HG03378 (cell line): ENCODE data around the gene KRT76.

ENCODE experiments used
- ATAC-seq: cut with Tn5 transposase; IDR thresholded peaks from one replicate; pipeline ENCODE4 v1.9.1; 2021; ENCODE audit warnings: mild to moderate bottlenecking, moderate library complexity; ENCODE audit not compliant: unreplicated experiment

Gene KRT76

DNA sequence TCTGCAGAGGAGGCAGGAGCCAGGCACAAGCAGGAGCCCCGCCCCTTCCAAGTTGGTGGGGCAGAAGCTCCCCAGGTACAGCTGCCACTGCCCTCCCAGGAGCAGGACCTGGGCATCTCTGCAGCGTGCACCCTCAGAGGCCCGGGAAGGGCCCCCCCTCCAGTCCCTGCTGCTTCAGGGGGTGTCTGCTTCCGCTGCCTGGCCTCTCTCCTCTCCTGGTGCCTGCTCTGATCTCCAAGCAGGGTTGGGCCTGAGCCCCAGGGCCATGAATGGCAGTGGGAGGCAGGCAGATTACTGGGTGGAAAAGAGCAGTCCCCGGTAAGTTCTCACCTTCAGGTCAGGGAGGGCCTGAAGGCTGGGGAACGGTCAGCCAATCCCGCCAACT lies 35.0 kb downstream of the KRT76 start:
- no peak for ATAC-seq

DNA sequence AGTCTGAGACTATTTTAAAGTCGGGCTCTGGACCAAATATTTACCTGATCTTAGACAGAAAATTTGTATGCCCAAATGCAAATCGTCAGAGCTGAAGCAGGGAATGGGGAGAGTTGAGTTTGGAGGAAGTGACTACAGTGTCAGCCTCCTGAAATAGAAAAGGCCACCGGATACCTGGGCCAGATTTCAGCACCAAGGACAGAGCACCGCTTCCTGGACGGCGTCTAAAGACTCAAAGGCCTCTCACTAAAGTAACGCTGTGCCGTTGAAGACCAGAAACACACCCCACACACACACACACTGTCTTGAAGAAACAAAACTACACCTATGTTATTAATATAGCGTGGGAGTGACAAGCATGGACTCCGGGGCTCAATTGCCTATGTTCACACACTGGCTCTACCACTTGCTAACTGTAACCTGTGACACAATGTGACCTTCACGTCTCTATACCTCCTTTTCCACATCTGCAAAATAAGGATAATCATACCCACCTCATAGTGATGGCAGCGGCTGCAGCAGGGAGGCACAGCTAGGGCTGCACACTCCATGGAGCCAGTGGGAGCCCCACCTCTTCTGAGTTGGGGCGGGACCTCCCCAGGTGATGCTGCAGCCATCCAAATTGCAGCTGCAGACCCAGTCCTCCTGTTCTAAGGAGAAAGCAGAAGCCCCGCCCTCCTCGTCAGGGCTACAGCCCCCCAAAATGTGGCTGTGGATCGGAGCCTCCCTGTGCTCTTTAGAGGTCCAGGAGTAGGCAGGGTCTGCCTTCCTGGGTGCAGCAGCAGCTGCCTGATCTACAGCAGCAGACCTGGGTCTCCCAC lies 35.6 kb downstream of the KRT76 start:
- ATAC-seq, result no peak

DNA sequence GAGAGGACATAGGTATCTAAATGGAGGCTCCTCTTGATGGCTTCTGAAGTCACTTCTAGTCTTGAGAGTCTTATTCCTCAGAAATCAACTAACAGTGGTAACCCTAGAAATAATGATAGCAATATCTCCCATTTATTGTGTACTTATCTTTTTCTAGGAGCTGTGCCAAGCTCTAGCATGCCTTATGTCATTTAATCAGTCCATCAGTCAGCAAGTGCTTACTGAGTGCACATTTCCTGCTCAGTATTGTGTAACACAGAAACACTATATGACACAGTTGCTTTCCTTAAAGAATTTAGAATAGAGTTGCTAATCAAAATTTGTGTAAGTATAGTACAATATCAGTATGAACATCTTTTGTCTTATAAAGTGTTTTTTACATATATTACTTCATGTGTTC lies 36.6 kb downstream of the KRT76 start:
- no peak for ATAC-seq

DNA sequence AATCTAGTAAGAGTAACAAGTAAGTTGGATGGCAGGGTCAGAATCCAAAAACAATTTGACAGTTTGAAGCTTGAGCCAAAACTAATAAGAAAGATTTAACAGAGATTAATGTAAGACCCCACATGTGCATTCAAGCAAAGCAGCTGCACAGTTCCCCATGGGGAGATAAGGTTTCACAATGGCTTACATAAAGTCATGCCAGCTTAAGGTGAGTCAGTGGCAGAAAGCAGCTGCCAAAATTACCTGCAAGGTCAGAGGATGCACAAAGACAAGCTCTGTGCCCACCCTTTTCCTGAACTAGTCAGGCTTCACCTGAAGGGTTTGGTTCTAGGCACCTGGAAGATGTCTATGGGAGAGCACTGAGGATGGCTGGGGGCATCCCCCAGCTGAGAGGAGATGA lies 37.2 kb downstream of the KRT76 start:
- no peak for ATAC-seq

DNA sequence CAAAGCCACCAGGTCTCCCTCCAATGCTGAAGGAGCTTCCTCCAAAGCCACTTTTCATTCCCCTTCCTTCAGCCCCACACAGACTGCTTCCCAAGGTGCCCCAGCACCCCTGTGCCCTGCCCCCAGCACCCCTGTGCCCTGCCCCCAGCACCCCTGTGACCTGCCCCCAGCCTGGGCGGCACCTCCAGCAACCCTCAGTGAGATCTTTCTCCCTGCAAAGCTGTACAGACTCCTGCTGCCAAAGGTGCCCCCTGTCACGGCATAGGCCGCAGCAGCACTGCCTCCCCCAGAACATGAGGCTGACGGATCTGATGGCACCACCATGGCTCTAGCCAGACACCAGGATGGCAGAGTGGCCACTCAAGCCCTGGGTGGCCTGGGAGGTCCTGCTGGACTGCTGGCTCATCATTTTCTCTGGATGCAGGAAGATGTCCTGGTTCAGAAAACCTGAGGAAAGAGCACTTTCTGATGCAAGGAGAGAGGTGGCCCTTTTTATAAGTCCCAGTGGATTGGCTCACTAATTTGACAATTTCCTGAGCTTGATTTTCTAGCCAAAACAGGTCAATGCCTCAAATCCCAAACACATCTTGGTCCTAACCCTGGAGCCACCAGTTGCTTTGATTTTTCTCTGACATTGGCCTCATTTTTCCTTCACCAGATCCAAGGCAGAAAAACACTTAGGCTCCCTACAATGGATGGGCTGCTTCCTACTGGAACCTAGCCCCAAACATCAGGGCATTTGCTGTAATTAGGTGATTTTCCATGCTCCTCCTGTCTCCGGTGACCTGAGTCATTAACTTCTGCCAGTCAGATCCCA lies 41.1 kb downstream of the KRT76 start:
- ATAC-seq, result no peak

DNA sequence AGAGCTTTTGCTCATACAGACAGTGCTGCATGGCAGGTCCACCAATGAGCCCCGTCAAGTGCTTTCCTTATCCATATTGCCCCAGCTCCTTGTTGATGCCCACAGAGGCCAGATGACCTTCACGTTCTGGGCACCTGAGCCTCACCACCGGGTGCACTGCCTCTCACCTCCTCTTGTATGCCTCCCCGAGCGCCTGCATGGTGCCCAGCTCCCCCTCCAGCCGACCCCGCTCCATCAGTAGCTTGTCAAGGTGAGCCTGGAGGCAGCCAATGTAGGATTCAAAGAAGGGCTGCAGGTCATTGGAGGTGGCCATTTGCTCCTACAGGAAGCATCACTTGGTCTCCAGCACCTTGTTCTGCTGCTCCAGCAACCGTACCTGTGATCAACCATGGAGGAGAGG lies 42.0 kb downstream of the KRT76 start:
- ATAC-seq, result no peak

DNA sequence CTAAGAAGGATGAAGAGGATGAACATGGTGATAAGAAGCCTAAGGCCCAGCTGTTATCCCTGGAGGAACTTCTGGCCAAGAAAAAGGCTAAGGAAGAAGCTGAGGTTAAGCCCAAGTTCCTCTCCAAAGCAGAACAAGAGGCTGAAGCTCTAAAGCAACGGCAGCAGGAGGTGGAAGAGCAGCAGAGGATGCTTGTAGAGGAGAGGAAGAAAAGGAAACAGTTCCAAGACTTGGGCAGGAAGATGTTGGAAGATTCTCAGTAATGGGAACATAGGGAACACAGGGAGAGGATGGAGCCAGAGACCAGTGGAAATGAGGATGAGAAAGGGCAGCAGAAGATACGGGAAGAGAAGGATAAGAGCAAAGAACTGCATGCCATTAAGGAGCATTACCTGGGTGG lies 46.4 kb downstream of the KRT76 start:
- ATAC-seq, result no peak

DNA sequence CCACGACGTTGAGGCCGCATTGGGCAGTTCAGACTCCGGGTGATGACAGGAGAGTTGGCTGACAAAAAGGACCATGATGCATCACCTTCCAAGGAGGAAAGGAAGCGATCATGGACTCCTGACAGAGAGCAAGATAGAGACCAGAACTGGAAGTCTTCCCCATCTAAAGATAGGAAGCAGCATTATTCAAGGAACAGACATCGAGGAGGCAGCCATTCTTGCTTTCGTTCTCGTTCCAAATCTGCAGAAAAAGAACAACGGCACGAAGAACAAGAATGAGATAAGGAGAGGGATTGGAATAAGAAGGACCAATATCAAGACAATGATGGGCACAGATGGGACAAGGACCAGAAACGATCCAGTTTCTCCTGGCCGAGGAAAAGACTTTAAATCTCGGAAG lies 46.8 kb downstream of the KRT76 start:
- no peak for ATAC-seq

DNA sequence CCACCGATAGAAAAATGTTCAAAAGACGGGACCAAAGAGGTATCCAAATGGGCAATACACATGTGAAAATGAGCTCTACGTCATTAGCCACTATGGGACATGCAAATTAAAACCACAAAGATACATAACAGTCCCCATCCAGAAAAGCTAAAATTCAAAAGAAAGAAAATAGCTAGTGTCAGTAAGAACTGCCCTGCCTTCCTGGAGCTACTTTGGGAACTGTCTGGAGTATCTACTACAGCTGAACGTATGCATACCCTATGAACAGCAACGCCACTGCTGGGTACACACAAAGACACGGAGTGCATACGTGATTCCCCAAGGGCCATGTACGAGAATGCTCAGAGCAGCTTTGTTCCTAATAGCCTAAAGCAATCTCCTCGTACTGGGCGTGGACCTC lies 48.0 kb downstream of the KRT76 start:
- ATAC-seq, result no peak

DNA sequence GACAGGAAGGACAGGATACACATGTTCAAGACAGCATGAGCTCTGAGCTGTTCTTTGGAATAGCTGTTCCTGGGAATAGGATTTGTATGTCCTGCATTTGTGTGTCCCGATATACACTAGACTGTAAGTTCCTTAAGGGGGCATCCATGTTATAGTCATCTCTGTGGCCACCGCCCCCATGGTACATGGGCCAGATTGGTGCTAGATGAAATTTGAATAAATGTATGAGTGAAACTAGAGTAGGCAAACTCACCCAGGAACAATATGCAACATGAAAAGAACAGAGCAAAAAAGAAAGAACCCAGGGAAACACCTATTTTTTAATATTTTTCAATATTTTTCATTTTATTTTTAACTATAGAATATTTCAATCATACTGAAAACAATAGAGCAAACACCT lies 48.8 kb downstream of the KRT76 start:
- no peak for ATAC-seq

DNA sequence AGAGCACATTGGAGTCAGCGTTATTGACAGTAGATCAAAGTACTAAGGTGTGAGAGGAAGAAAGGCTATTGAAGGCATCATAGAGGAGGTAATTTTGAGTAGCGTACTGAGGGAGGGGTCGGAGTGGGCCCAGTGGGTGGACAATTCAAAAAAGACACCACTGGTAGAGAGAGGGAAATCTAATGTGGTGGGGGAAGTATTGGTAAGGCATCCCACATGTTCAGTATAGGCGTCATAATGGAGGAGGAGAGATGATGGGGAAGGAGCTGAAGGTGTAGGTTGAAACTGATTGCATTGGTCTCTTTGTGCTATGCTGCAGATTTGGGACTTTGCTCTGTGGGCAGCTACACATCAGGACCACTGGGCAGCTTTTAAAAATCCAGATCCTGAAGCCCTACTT lies 50.1 kb downstream of the KRT76 start:
- no peak for ATAC-seq

DNA sequence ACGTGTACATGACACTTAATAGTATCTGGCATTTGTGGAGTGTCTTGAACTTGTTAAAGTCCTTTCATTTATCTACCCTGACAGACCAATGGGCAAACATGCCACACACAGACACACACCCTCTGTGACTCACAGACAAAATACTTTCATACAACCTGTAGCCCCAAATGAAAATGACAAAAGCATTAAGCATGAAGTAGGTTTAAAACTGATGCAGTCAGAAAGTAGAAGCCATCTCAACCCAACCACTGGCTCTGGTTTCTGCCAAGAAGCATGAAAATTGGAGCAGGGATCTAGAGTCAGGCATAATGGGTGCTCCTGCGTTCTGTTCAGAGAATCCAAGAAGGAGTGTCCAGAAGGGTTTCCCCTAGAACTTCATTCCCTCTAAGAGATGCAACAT lies 50.7 kb downstream of the KRT76 start:
- no peak for ATAC-seq

DNA sequence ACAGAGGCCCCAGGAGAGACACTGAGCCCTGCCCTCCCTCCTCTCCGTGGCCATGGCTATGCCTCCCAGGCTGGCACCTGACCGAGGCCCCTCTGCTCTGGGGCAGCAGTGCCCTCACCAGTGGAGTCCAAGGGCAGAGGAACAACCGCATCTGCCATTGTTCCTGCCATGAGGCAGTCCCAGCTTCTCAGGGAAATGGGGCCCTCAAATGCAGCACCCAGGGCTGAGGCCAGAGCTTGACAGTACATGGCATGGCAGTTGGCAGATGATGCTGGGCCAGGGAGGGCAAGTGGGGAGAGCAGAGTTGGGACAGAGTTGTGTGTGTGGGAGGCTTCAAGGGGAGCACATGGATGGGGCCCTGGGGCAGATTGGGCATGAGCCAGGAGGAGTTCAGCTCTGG lies 52.8 kb downstream of the KRT76 start:
- ATAC-seq, result no peak

DNA sequence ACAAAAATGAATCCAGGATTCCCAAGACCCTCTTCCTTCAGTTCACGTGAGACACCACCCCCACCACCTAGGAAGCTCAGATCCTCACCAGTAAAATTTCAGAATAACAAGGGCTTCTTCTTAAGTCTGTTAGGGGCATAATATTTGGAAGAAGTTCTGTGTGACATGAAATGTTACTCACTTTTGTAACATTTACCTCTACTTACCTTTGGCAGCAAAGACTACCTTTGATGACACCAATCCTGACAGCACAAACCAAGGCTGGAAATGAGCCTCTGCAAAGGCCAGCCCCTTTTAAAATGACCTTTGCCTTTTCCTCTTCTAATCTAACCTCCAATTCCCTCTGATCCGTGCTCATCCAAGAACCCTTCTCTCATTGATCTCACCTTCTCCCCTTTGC lies 54.5 kb downstream of the KRT76 start:
- no peak for ATAC-seq

DNA sequence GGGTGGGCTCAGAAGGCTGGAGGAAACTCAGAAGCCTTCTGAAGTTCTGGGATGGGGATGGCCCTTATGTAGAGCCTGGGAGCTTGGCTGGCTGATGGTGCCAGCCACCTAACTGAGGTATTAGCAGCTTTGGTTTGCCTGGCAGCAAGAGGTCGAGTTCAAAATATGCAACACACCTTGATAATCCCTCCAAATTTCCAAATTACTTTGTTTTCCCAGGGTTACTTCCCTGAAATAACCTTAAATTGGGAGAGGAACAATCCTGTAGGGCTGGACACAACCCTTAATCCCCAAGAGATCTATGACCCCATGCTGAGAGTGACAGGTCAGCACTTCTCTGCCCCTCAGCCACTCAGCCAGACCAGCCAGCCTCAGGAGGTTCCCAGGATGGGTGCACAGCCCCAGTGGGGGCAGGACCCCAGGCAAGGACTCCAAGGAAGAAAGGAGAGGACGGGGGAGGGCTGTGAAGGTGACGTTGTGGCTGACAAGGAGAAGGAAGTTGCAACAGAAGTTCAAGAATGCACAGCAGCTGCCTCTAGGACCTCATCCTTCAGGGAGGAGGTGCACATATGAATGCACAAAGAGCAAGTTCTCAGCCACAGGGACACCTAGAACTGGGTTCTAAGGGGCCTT lies 55.2 kb downstream of the KRT76 start:
- no peak for ATAC-seq

DNA sequence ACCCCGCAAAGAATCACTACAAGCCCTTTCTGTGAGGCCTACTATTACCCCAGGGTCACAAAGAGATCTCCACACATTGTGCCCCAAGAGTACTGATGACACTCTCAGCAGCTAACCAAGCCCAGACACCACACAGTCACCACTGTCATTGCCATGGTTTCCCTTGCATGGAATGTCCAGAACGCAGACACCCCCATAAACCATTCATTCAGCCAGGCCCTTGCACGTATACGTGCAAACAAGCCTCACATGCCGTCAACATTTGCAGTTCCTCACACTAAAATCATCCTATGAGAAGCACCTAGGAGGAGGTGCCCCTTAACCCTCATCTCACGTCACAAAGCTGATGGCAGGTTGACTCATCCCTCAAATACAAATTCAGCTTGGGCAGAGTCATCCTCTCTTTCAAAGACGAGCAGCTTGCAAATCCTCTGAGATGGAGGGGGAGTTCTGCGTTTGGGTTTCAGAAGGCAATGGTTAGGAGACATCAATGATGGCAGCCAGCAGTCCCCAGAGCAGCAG lies 56.7 kb downstream of the KRT76 start:
- ATAC-seq, result no peak
